ENCODE measurements around the gene WIPF3.

- no peak for TF ChIP-seq EZH2 (IDR thresholded peaks at IDR 0.05; ENCODE audit: low read depth)
- TF ChIP-seq, protein P1, sequence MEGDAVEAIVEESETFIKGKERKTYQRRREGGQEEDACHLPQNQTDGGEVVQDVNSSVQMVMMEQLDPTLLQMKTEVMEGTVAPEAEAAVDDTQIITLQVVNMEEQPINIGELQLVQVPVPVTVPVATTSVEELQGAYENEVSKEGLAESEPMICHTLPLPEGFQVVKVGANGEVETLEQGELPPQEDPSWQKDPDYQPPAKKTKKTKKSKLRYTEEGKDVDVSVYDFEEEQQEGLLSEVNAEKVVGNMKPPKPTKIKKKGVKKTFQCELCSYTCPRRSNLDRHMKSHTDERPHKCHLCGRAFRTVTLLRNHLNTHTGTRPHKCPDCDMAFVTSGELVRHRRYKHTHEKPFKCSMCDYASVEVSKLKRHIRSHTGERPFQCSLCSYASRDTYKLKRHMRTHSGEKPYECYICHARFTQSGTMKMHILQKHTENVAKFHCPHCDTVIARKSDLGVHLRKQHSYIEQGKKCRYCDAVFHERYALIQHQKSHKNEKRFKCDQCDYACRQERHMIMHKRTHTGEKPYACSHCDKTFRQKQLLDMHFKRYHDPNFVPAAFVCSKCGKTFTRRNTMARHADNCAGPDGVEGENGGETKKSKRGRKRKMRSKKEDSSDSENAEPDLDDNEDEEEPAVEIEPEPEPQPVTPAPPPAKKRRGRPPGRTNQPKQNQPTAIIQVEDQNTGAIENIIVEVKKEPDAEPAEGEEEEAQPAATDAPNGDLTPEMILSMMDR (conservative IDR thresholded peaks at IDR 0.05): no peak
Measured at GRCh38 chr7:29808075-29808801, 1.9 kb downstream of the WIPF3 start.
